HCT116 (cell line): ENCODE data around the gene INTS2. TPM values are rescaled to one million over a fixed set of nuclear protein-coding genes. Genes with fewer than 3 reads are reported as not detected.

ENCODE experiments used
- ATAC-seq: fragments of 200-7000 bp; cut with Tn5 transposase; 2 replicates; pipeline ENCODE4 v1.9.1; 2020; ENCODE audit warnings: mild to moderate bottlenecking, moderate library complexity
- BruUV-seq: library from RNA; stranded (reverse); fragments of 400-500 nt; replicated peaks from 2 replicates; lab custom pipeline; 2021; lab: Mats Ljungman, UMichigan
- CTCF ChIA-PET: fragments of 300-600 bp; sonication (Branson Sonifier 250); formaldehyde crosslinking; loops from one replicate; lab custom pipeline; 2021; ENCODE audit warnings: antibody characterized with exemption; lab: Charles Lee
- POLR2A ChIA-PET: fragments of 300-600, 350-600 bp; sonication (Branson Sonifier 250); formaldehyde crosslinking; loops from one replicate; lab custom pipeline; 2021; ENCODE audit warnings: antibody characterized with exemption; lab: Charles Lee
- RAD21 ChIA-PET, 2 experiments: fragments of 300-600 bp; sonication (Branson Sonifier 250); formaldehyde crosslinking; loops; one replicate each; lab custom pipeline; 2023; ENCODE audit warnings: low total read pairs in 2 of 2; ENCODE audit not compliant: uncharacterized antibody in 2 of 2, unreplicated experiment in 2 of 2, low non-redundant PET in 1 of 2; lab: Charles Lee
- DNase-seq: peaks from one replicate; pipeline ENCODE4 v3.0.0-alpha.2; 2010; ENCODE audit warnings: low read depth, low spot score
- H2AFZ ChIP-seq: fragments of 200-600 bp; shearing (Covaris generic), sonication (generic); 2 replicates; pipeline ENCODE4 v1.6.1; 2017; ENCODE audit warnings: low read depth, mixed run types, mixed read lengths, antibody characterized with exemption, low read length; ENCODE audit not compliant: poor library complexity, severe bottlenecking
- H3K27ac ChIP-seq: 2 replicates; pipeline ENCODE4 v1.5.1; 2012; ENCODE audit warnings: low read depth, low read length
- H3K27me3 ChIP-seq: fragments of 200-600 bp; sonication (generic); 2 replicates; pipeline ENCODE4 v1.6.1; 2016; ENCODE audit warnings: mixed run types, low read length, mixed read lengths; ENCODE audit not compliant: insufficient read depth
- H3K36me3 ChIP-seq, 2 experiments: fragments of 200-500 bp in 1 of 2; fragments of 200-600 bp in 1 of 2; sonication (Bioruptor generic) in 1 of 2; sonication (generic) in 1 of 2; 2 replicates each; pipeline versions ENCODE4 v1.5.1 to v1.6.1; 2014 to 2016; ENCODE audit warnings: low read length in 2 of 2, inconsistent platforms in 1 of 2, mixed read lengths in 1 of 2, mixed run types in 1 of 2; ENCODE audit not compliant: insufficient read depth in 2 of 2, control insufficient read depth in 1 of 2
- H3K4me1 ChIP-seq, 2 experiments: fragments of 200-600 bp in 1 of 2; sonication (generic) in 1 of 2; 2 replicates each; pipeline versions ENCODE4 v1.5.1 to v1.6.1; 2012 to 2017; ENCODE audit warnings: low read length in 2 of 2, inconsistent platforms in 1 of 2, mild to moderate bottlenecking in 1 of 2, mixed read lengths in 1 of 2, mixed run types in 1 of 2, moderate library complexity in 1 of 2; ENCODE audit not compliant: insufficient read depth in 2 of 2, control insufficient read depth in 1 of 2
- H3K4me2 ChIP-seq: fragments of 200-600 bp; sonication (generic); 2 replicates; pipeline ENCODE4 v1.6.1; 2017; ENCODE audit warnings: mixed run types, low read length, mixed read lengths
- H3K4me3 ChIP-seq, 2 experiments: fragments of 200-600 bp in 1 of 2; sonication (generic) in 1 of 2; replicated peaks in 1 of 2; 2 replicates each; pipeline ENCODE4 v1.5.1; 2011 to 2016; ENCODE audit warnings: low read length in 2 of 2, control low read depth in 1 of 2, low read depth in 1 of 2, mild to moderate bottlenecking in 1 of 2, mixed read lengths in 1 of 2, mixed run types in 1 of 2
- H3K79me2 ChIP-seq: fragments of 200-600 bp; sonication (generic); 2 replicates; pipeline ENCODE4 v1.6.1; 2017; ENCODE audit warnings: mild to moderate bottlenecking, mixed run types, low read length, moderate library complexity, mixed read lengths; ENCODE audit not compliant: insufficient read depth
- H3K9ac ChIP-seq: fragments of 200-600 bp; sonication (generic); 2 replicates; pipeline ENCODE4 v1.6.1; 2016; ENCODE audit warnings: low read length, mixed read lengths
- H3K9me2 ChIP-seq: fragments of 200-600 bp; sonication (generic), shearing (Covaris generic); 2 replicates; pipeline ENCODE4 v1.6.1; 2017; ENCODE audit warnings: mixed run types, mild to moderate bottlenecking, moderate library complexity; ENCODE audit not compliant: insufficient read depth
- H3K9me3 ChIP-seq, 2 experiments: fragments of 200-500 bp in 1 of 2; fragments of 200-600 bp in 1 of 2; sonication (Bioruptor generic) in 1 of 2; sonication (generic) in 1 of 2; 2 replicates each; pipeline ENCODE4 v1.6.1; 2014 to 2017; ENCODE audit warnings: low read length in 2 of 2, mixed read lengths in 2 of 2, inconsistent platforms in 1 of 2, low read depth in 1 of 2, mild to moderate bottlenecking in 1 of 2, mixed run types in 1 of 2, moderate library complexity in 1 of 2; ENCODE audit not compliant: control insufficient read depth in 1 of 2, insufficient read depth in 1 of 2
- H4K20me1 ChIP-seq: fragments of 200-600 bp; sonication (generic), shearing (Covaris generic); 2 replicates; pipeline ENCODE4 v1.6.1; 2017; ENCODE audit warnings: mixed run types, mild to moderate bottlenecking, moderate library complexity; ENCODE audit not compliant: insufficient read depth
- CBX3 ChIP-seq: IDR thresholded peaks from 2 replicates; pipeline ENCODE4 v1.6.1; 2012; ENCODE audit warnings: low read depth
- ELF1 ChIP-seq: IDR thresholded peaks from 2 replicates; pipeline ENCODE4 v1.6.1; 2012; ENCODE audit warnings: low read depth, borderline replicate concordance
- EZH2 ChIP-seq: fragments of 200-600 bp; sonication (generic); IDR thresholded peaks from 2 replicates; pipeline ENCODE4 v1.6.1; 2017; ENCODE audit warnings: antibody characterized with exemption, mixed run types
- EZH2phosphoT487 ChIP-seq: fragments of 200-600 bp; IDR thresholded peaks from 2 replicates; pipeline ENCODE4 v1.6.1; 2018; ENCODE audit warnings: antibody characterized with exemption, borderline replicate concordance
- MAX ChIP-seq: IDR thresholded peaks from 2 replicates; pipeline ENCODE4 v1.6.1; 2012
- POLR2A ChIP-seq: IDR thresholded peaks from 2 replicates; pipeline ENCODE4 v1.7.0; 2011; ENCODE audit warnings: borderline replicate concordance; ENCODE audit not compliant: insufficient read depth, insufficient read length; ENCODE audit errors: extremely low read depth
- POLR2AphosphoS5 ChIP-seq: IDR thresholded peaks from 2 replicates; pipeline ENCODE4 v1.6.1; 2011; ENCODE audit warnings: mild to moderate bottlenecking, low read depth, low read length, moderate library complexity
- RAD21 ChIP-seq: IDR thresholded peaks from 2 replicates; pipeline ENCODE4 v1.6.1; 2012; ENCODE audit warnings: low read depth, mild to moderate bottlenecking
- REST ChIP-seq: IDR thresholded peaks from 2 replicates; pipeline ENCODE4 v1.6.1; 2012; ENCODE audit warnings: low read depth
- SIN3A ChIP-seq: IDR thresholded peaks from 2 replicates; pipeline ENCODE4 v1.6.1; 2012; ENCODE audit warnings: low read depth
- SP1 ChIP-seq: IDR thresholded peaks from 2 replicates; pipeline ENCODE4 v1.6.1; 2012; ENCODE audit warnings: low read depth
- YY1 ChIP-seq: IDR thresholded peaks from 2 replicates; pipeline ENCODE4 v1.6.1; 2011; ENCODE audit warnings: low read length, low read depth, moderate library complexity, mild to moderate bottlenecking; ENCODE audit not compliant: insufficient replicate concordance; ENCODE audit errors: extremely low read depth
- ZBTB33 ChIP-seq: IDR thresholded peaks from 2 replicates; pipeline ENCODE4 v1.6.1; 2011; ENCODE audit warnings: mild to moderate bottlenecking, low read length, moderate library complexity; ENCODE audit not compliant: insufficient replicate concordance; ENCODE audit errors: extremely low read depth
- ZFX ChIP-seq: fragments of 450-650 bp; IDR thresholded peaks from 2 replicates; pipeline ENCODE4 v1.6.1; 2017
- ZNF274 ChIP-seq: fragments of 200-500 bp; sonication (Bioruptor generic); IDR thresholded peaks from 2 replicates; pipeline ENCODE4 v1.6.1; 2014; ENCODE audit warnings: mild to moderate bottlenecking, low read depth, low read length, inconsistent platforms
- intact Hi-C: fragments of 100-400 bp; cut with micrococcal nuclease; formaldehyde crosslinking; loops from 2 replicates; pipeline ENCODE4 v1.10.0; 2022
- total RNA-seq: library from RNA; stranded (reverse); gene quantifications from one replicate; pipeline ENCODE4 v1.2.1, GENCODE V29; 2021; ENCODE audit not compliant: unreplicated experiment

Gene INTS2
- total RNA-seq, 1 experiment from 2014 or later, result 40.5 TPM

GRCh38 chr17:61852857-61853256, 74.9 kb downstream of the INTS2 start:
- ChIA-PET RAD21 (no interaction called here), POLR2A (no interaction called here), CTCF (no interaction called here)
- BruUV-seq, result no TSS peak
- H3K9ac ChIP-seq, result no peak overlapping the region
- H2AFZ ChIP-seq, result no peak overlapping the region
- no peak overlapping the region for H3K27ac ChIP-seq
- intact Hi-C loops, result no loop called here
- H3K4me2 ChIP-seq, result no peak overlapping the region
- no peaks in the 10 kb centered on the region for H3K9me2 ChIP-seq
- no peak for ATAC-seq
- H3K4me3 ChIP-seq, result no peak overlapping the region
- TF ChIP-seq CBX3 (no peak), RAD21 (no peak), MAX (no peak), SIN3A (no peak), ZBTB33 (no peak), POLR2A (no peak), ZNF274 (no peak), YY1 (no peak), ZFX (no peak), EZH2phosphoT487 (no peak), EZH2 (no peak), SP1 (no peak), POLR2AphosphoS5 (no peak), REST (no peak), ELF1 (no peak)
- no peaks in the 10 kb centered on the region for H4K20me1 ChIP-seq
- no peaks in the 10 kb centered on the region for H3K27me3 ChIP-seq
- H3K9me3 ChIP-seq, result no peaks in the 10 kb centered on the region
- no peak for DNase-seq
- H3K4me1 ChIP-seq, result no peaks in the 10 kb centered on the region
- H3K79me2 ChIP-seq, result peaks cover 22% of the 10 kb centered on the region
- peaks cover 10 to 19% of the 10 kb centered on the region in 2 experiments for H3K36me3 ChIP-seq
